ENCODE results near the gene MFSD11. TPM values are rescaled to one million over a fixed set of nuclear protein-coding genes. Genes with fewer than 3 reads are reported as not detected.
"Not testable (repeated sequence)": the region's sequence is repeated elsewhere in the genome, so short reads cannot be mapped to it uniquely, and the experiment has no call there.

Gene MFSD11
- total and polyA plus RNA-seq, 7 donors = 6.6 to 46.2 (median 27.5) TPM

GRCh38 chr17:76744747-76745146 is 6.8 kb downstream of the MFSD11 start:
- intact Hi-C loops (cut with DNase I) = no loop called here
- no peaks in the 10 kb centered on the region for H3K9me3 ChIP-seq
- H3K27ac ChIP-seq = no peak overlapping the region
- WGBS, 2 donors = 98 to 100% methylated on average over 2 of the region's 2 CpGs
- TF ChIP-seq POLR2A (IDR thresholded peaks at IDR 0.05) = no peak
- no peak for TF ChIP-seq CTCF (IDR thresholded peaks at IDR 0.05)
- TF ChIP-seq POLR2AphosphoS5 (IDR thresholded peaks at IDR 0.05) = no peak
- no peak for TF ChIP-seq EP300 (IDR thresholded peaks at IDR 0.05)
- DNase-seq = no peak
- peaks cover 0 to 20% (median 14%) of the 10 kb centered on the region in 4 donors for H3K4me1 ChIP-seq
- H3K4me3 ChIP-seq = no peak overlapping the region
- no peaks in the 10 kb centered on the region for H3K27me3 ChIP-seq
- H3K36me3 ChIP-seq = peaks cover 7 to 73% (median 18%) of the 10 kb centered on the region in 4 donors

- intact Hi-C loops (cut with DNase I) = not testable (repeated sequence)
- H3K36me3 ChIP-seq = peaks cover 7 to 83% (median 18%) of the 10 kb centered on the region in 4 donors
- 96 to 98% methylated on average over 6 of the region's 6 CpGs for WGBS, 2 donors
Observed at GRCh38 chr17:76745785-76746184, 7.9 kb downstream of the MFSD11 start.

GRCh38 chr17:76747716-76748363 is 9.9 kb downstream of the MFSD11 start:
- 86 to 89% methylated on average over 9 of the region's 9 CpGs for WGBS, 2 donors
- DNase-seq = no peak
- H3K9me3 ChIP-seq = no peaks in the 10 kb centered on the region
- no peaks in the 10 kb centered on the region for H3K4me1 ChIP-seq
- peaks cover 7 to 78% (median 15%) of the 10 kb centered on the region in 4 donors for H3K36me3 ChIP-seq
- no peak overlapping the region for H3K27ac ChIP-seq
- no peak overlapping the region for H3K4me3 ChIP-seq
- TF ChIP-seq EP300 (IDR thresholded peaks at IDR 0.05) = no peak
- intact Hi-C loops (cut with DNase I) = no loop called here
- no peaks in the 10 kb centered on the region for H3K27me3 ChIP-seq

More at GRCh38 chr17:76745785-76746184, 7.9 kb downstream of the MFSD11 start:
- not testable (repeated sequence) for H3K27me3 ChIP-seq, H3K27ac ChIP-seq, H3K4me3 ChIP-seq, DNase-seq, H3K4me1 ChIP-seq, H3K9me3 ChIP-seq

- 97 to 100% methylated on average over 1 of the region's 1 CpG for WGBS, 2 donors
- H3K9me3 ChIP-seq = no peaks in the 10 kb centered on the region
- TF ChIP-seq CTCF (IDR thresholded peaks at IDR 0.05) (no peak), POLR2AphosphoS5 (IDR thresholded peaks at IDR 0.05) (no peak), EP300 (IDR thresholded peaks at IDR 0.05) (no peak), POLR2A (IDR thresholded peaks at IDR 0.05) (no peak)
- DNase-seq = no peak
- H3K36me3 ChIP-seq = peaks cover 7 to 75% (median 14%) of the 10 kb centered on the region in 4 donors
- no peaks in the 10 kb centered on the region for H3K27me3 ChIP-seq
- H3K27ac ChIP-seq = no peak overlapping the region
- intact Hi-C loops (cut with DNase I) = no loop called here
- no peak overlapping the region for H3K4me3 ChIP-seq
- H3K4me1 ChIP-seq = no peaks in the 10 kb centered on the region
Observed at GRCh38 chr17:76748657-76749056, 10.7 kb downstream of the MFSD11 start.

GRCh38 chr17:76751416-76751993 is 13.6 kb downstream of the MFSD11 start:
- Histone ChIP-seq H3K36me3 (peaks cover 0 to 72% (median 10%) of the 10 kb centered on the region in 4 donors), H3K4me3 (no peak overlapping the region), H3K9me3 (no peaks in the 10 kb centered on the region), H3K27ac (no peak overlapping the region), H3K27me3 (no peaks in the 10 kb centered on the region), H3K4me1 (no peaks in the 10 kb centered on the region)
- 92 to 96% methylated on average over 3 of the region's 3 CpGs for WGBS, 2 donors
- intact Hi-C loops (cut with DNase I) = no loop called here
- DNase-seq = no peak
- TF ChIP-seq POLR2A (IDR thresholded peaks at IDR 0.05) = no peak
- no peak for TF ChIP-seq POLR2AphosphoS5 (IDR thresholded peaks at IDR 0.05)
- TF ChIP-seq EP300 (IDR thresholded peaks at IDR 0.05) = no peak
- no peak for TF ChIP-seq CTCF (IDR thresholded peaks at IDR 0.05)

Measured in sigmoid colon (tissue), 7 donors.